K562 (cell line): ENCODE measurements around the gene ZMYM4. TPM values are rescaled to one million over a fixed set of nuclear protein-coding genes. Genes with fewer than 3 reads are reported as not detected.

ENCODE experiments used
- ASH1L ChIP-seq: fragments of 450-650 bp; IDR thresholded peaks from 2 replicates; pipeline ENCODE4 v1.6.1; 2018; ENCODE audit warnings: borderline replicate concordance, mild to moderate bottlenecking, low read depth; ENCODE audit not compliant: partially characterized antibody
- DPF2 ChIP-seq: fragments of 450-650 bp; IDR thresholded peaks from 2 replicates; pipeline ENCODE4 v1.6.1; 2016
- KLF6 ChIP-seq: fragments of 250-450 bp; sonication (Bioruptor Pico); IDR thresholded peaks from 2 replicates; pipeline ENCODE4 v1.4.0; 2020; ENCODE audit warnings: mild to moderate bottlenecking, moderate library complexity, borderline replicate concordance
- PYGO2 ChIP-seq: fragments of 450-650 bp; IDR thresholded peaks from 2 replicates; pipeline ENCODE4 v1.6.1; 2016; ENCODE audit warnings: mild to moderate bottlenecking, missing genetic modification characterization, moderate library complexity, missing compliant biosample characterization
- SMAD4 ChIP-seq: fragments of 250-450 bp; sonication (Bioruptor Pico); conservative IDR thresholded peaks from 2 replicates; pipeline ENCODE4 v1.8.0; 2021; ENCODE audit warnings: inconsistent platforms, mild to moderate bottlenecking, moderate library complexity
- STAT5A ChIP-seq: IDR thresholded peaks from 2 replicates; pipeline ENCODE4 v1.6.1; 2012; ENCODE audit warnings: low read length, inconsistent platforms, borderline replicate concordance
- TCF7 ChIP-seq: sonication (generic); IDR thresholded peaks from 2 replicates; pipeline ENCODE4 v1.6.1; 2016; ENCODE audit warnings: antibody characterized with exemption, borderline replicate concordance
- WHSC1 ChIP-seq: IDR thresholded peaks from one replicate; pipeline ENCODE4 v1.6.1; 2012; ENCODE audit warnings: low read length, control low read depth, inconsistent platforms
- ZNF354B ChIP-seq: fragments of 250-450 bp; sonication (Bioruptor Pico); IDR thresholded peaks from 2 replicates; pipeline ENCODE4 v1.4.0; 2020
- ZZZ3 ChIP-seq: fragments of 450-650 bp; IDR thresholded peaks from 2 replicates; pipeline ENCODE4 v1.6.1; 2016; ENCODE audit warnings: antibody characterized with exemption, mild to moderate bottlenecking, moderate library complexity
- polyA plus RNA-seq, 8 experiments: library from polyadenylated mRNA; depleted of rRNA in 4 of 8; stranded (reverse) in 5 of 8; unstranded in 3 of 8; fragments of >200 nt; fragmentation: Nextera tagmentation in 2 of 8; fragmentation: Illumina TruSeq in 1 of 8; extraction: Ambion mirVana in 2 of 8; extraction: Trizol in 1 of 8; gene quantifications; 2 replicates each; pipeline versions ENCODE4 v1.2.1 to v1.2.3, GENCODE V29; 2011 to 2014; ENCODE audit warnings: inconsistent platforms in 1 of 8, missing spikeins in 1 of 8
- total RNA-seq, 7 experiments: library from RNA; depleted of rRNA in 6 of 7; stranded (reverse); fragments of >200 nt in 6 of 7; fragmentation: Illumina TruSeq in 2 of 7; extraction: Trizol in 2 of 7; gene quantifications; 2 replicates each; pipeline versions ENCODE4 v1.2.1 to v1.2.3, GENCODE V29; 2011 to 2021; ENCODE audit warnings: low replicate concordance in 1 of 7
- TF ChIP-seq, protein P1 (sequence below): fragments of 450-650 bp; IDR thresholded peaks from 2 replicates; pipeline ENCODE4 v1.6.1; 2016; ENCODE audit warnings: mild to moderate bottlenecking, moderate library complexity
- TF ChIP-seq, protein P2 (sequence below): fragments of 250-450 bp; sonication (Bioruptor Pico); IDR thresholded peaks from 2 replicates; pipeline ENCODE4 v1.8.0; 2021; ENCODE audit warnings: moderate library complexity, mild to moderate bottlenecking, inconsistent platforms
- TF ChIP-seq, protein P3 (sequence below): sonication (generic); formaldehyde crosslinking; IDR thresholded peaks from 2 replicates; pipeline ENCODE4 v1.8.1; 2023; ENCODE audit warnings: mild to moderate bottlenecking, missing genetic modification reagents
- TF ChIP-seq, protein P4 (sequence below): sonication (generic); formaldehyde crosslinking; IDR thresholded peaks from 2 replicates; pipeline ENCODE4 v1.8.1; 2022; ENCODE audit warnings: missing genetic modification reagents

Gene ZMYM4
- total and polyA plus RNA-seq, 9 of the 15 experiments (the other 6 are each of a cell fraction or from before 2014, with no cell fraction given), result 15.2 to 77.2 (median 63.3) TPM

DNA sequence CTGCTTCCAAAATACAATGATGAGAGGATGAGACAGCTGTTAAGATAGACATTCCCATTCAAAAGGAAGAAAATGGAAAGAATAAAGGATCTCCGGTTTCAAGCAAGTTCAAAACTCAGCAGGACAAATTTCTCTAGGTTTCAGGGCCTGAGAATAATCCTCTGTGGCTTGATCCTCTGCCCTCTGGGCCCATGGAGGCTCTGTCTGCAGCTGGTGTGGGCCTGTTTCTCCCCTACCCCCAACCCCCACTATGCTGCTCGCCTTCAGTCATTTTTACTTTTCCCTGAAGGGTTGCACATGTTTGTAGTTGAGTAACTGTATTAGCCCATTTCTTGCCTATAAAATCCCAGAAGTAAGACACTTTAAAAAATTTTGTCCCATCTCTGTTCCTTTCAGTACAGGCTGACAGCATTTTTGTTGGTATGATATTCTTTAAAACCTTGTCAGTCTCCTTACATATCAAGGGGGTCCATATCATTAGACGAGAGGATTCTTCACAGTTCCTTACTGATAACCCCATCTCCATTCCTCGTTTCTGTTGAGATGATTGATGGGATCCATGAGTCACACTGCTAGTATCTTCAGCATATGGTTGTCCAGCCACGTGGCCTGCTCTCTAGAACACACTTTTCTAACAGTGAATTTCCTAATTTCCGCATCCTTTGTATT is 10.5 kb downstream of the ZMYM4 start (continued):
- peak; percentile 77; the same call in 1 of the 2 replicates for TF ChIP-seq STAT5A
- TF ChIP-seq KLF6 (CRISPR knock-in tag), result peak; percentile 66; the same call in 1 of the 2 replicates
- TF ChIP-seq WHSC1, result no peak
- TF ChIP-seq, protein P1, sequence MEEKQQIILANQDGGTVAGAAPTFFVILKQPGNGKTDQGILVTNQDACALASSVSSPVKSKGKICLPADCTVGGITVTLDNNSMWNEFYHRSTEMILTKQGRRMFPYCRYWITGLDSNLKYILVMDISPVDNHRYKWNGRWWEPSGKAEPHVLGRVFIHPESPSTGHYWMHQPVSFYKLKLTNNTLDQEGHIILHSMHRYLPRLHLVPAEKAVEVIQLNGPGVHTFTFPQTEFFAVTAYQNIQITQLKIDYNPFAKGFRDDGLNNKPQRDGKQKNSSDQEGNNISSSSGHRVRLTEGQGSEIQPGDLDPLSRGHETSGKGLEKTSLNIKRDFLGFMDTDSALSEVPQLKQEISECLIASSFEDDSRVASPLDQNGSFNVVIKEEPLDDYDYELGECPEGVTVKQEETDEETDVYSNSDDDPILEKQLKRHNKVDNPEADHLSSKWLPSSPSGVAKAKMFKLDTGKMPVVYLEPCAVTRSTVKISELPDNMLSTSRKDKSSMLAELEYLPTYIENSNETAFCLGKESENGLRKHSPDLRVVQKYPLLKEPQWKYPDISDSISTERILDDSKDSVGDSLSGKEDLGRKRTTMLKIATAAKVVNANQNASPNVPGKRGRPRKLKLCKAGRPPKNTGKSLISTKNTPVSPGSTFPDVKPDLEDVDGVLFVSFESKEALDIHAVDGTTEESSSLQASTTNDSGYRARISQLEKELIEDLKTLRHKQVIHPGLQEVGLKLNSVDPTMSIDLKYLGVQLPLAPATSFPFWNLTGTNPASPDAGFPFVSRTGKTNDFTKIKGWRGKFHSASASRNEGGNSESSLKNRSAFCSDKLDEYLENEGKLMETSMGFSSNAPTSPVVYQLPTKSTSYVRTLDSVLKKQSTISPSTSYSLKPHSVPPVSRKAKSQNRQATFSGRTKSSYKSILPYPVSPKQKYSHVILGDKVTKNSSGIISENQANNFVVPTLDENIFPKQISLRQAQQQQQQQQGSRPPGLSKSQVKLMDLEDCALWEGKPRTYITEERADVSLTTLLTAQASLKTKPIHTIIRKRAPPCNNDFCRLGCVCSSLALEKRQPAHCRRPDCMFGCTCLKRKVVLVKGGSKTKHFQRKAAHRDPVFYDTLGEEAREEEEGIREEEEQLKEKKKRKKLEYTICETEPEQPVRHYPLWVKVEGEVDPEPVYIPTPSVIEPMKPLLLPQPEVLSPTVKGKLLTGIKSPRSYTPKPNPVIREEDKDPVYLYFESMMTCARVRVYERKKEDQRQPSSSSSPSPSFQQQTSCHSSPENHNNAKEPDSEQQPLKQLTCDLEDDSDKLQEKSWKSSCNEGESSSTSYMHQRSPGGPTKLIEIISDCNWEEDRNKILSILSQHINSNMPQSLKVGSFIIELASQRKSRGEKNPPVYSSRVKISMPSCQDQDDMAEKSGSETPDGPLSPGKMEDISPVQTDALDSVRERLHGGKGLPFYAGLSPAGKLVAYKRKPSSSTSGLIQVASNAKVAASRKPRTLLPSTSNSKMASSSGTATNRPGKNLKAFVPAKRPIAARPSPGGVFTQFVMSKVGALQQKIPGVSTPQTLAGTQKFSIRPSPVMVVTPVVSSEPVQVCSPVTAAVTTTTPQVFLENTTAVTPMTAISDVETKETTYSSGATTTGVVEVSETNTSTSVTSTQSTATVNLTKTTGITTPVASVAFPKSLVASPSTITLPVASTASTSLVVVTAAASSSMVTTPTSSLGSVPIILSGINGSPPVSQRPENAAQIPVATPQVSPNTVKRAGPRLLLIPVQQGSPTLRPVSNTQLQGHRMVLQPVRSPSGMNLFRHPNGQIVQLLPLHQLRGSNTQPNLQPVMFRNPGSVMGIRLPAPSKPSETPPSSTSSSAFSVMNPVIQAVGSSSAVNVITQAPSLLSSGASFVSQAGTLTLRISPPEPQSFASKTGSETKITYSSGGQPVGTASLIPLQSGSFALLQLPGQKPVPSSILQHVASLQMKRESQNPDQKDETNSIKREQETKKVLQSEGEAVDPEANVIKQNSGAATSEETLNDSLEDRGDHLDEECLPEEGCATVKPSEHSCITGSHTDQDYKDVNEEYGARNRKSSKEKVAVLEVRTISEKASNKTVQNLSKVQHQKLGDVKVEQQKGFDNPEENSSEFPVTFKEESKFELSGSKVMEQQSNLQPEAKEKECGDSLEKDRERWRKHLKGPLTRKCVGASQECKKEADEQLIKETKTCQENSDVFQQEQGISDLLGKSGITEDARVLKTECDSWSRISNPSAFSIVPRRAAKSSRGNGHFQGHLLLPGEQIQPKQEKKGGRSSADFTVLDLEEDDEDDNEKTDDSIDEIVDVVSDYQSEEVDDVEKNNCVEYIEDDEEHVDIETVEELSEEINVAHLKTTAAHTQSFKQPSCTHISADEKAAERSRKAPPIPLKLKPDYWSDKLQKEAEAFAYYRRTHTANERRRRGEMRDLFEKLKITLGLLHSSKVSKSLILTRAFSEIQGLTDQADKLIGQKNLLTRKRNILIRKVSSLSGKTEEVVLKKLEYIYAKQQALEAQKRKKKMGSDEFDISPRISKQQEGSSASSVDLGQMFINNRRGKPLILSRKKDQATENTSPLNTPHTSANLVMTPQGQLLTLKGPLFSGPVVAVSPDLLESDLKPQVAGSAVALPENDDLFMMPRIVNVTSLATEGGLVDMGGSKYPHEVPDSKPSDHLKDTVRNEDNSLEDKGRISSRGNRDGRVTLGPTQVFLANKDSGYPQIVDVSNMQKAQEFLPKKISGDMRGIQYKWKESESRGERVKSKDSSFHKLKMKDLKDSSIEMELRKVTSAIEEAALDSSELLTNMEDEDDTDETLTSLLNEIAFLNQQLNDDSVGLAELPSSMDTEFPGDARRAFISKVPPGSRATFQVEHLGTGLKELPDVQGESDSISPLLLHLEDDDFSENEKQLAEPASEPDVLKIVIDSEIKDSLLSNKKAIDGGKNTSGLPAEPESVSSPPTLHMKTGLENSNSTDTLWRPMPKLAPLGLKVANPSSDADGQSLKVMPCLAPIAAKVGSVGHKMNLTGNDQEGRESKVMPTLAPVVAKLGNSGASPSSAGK, result peak; percentile 98
- TF ChIP-seq, protein P2, sequence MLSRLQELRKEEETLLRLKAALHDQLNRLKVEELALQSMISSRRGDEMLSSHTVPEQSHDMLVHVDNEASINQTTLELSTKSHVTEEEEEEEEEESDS (CRISPR knock-in tag), result no peak
- peak; percentile 99 for TF ChIP-seq DPF2
- TF ChIP-seq, protein P3, sequence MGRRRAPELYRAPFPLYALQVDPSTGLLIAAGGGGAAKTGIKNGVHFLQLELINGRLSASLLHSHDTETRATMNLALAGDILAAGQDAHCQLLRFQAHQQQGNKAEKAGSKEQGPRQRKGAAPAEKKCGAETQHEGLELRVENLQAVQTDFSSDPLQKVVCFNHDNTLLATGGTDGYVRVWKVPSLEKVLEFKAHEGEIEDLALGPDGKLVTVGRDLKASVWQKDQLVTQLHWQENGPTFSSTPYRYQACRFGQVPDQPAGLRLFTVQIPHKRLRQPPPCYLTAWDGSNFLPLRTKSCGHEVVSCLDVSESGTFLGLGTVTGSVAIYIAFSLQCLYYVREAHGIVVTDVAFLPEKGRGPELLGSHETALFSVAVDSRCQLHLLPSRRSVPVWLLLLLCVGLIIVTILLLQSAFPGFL (CRISPR knock-in tag), result no peak
- 0 out of 2 replicates have a peak, but pooled peaks have one; percentile 33 for TF ChIP-seq PYGO2 (tag)
- TF ChIP-seq SMAD4, result no peak; the same call in 1 of the 2 replicates
- TF ChIP-seq TCF7, result no peak
- peak; percentile 59 for TF ChIP-seq ASH1L
- TF ChIP-seq ZNF354B (CRISPR knock-in tag), result no peak
- no peak for TF ChIP-seq ZZZ3
- TF ChIP-seq, protein P4, sequence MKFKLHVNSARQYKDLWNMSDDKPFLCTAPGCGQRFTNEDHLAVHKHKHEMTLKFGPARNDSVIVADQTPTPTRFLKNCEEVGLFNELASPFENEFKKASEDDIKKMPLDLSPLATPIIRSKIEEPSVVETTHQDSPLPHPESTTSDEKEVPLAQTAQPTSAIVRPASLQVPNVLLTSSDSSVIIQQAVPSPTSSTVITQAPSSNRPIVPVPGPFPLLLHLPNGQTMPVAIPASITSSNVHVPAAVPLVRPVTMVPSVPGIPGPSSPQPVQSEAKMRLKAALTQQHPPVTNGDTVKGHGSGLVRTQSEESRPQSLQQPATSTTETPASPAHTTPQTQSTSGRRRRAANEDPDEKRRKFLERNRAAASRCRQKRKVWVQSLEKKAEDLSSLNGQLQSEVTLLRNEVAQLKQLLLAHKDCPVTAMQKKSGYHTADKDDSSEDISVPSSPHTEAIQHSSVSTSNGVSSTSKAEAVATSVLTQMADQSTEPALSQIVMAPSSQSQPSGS, result no peak
